Right cardiac atrium (tissue), 5 donors: ENCODE data around the gene OR13C9. TPM values are rescaled to one million over a fixed set of nuclear protein-coding genes. Genes with fewer than 3 reads are reported as not detected.
"Not testable (repeated sequence)": the region's sequence is repeated elsewhere in the genome, so short reads cannot be mapped to it uniquely, and the experiment has no call there.

Experiments
- ATAC-seq, 2 donors: fragments of 200-7000 bp; cut with Tn5 transposase; one replicate each; pipeline versions ENCODE4 v1.8.0 to v1.9.1; 2020; ENCODE audit warnings: moderate library complexity in 2 of 2, mild to moderate bottlenecking in 1 of 2
- DNase-seq, 3 donors: peaks; one replicate each; pipeline ENCODE4 v3.0.0-alpha.2; 2020
- H3K27ac ChIP-seq: one replicate; pipeline ENCODE4 v1.5.1; 2013; ENCODE audit warnings: mild to moderate bottlenecking, low read length, control low read depth, moderate library complexity
- H3K27me3 ChIP-seq: one replicate; pipeline ENCODE4 v1.6.1; 2013; ENCODE audit not compliant: control insufficient read depth, insufficient read depth
- H3K4me1 ChIP-seq: one replicate; pipeline ENCODE4 v1.6.1; 2013; ENCODE audit warnings: low read length; ENCODE audit not compliant: control insufficient read depth, insufficient read depth
- H3K4me3 ChIP-seq: one replicate; pipeline ENCODE4 v1.5.1; 2013; ENCODE audit warnings: low read length, control low read depth
- H3K9me3 ChIP-seq: one replicate; pipeline ENCODE4 v1.6.1; 2013; ENCODE audit warnings: low read length; ENCODE audit not compliant: control insufficient read depth
- WGBS: extraction: QIAGEN DNeasy Blood & Tissue Kit; methylation state at CpG from one replicate; pipeline ENCODE4 v1.1.7; 2013; 5-methylcytosine and 5-hydroxymethylcytosine counted together
- intact Hi-C, 4 donors: fragments of 100-400 bp; cut with DNase I; formaldehyde crosslinking; loops; one replicate each; pipeline versions ENCODE4 v1.11.0 to v1.14.0; 2022 to 2023
- long read RNA-seq, 4 donors: library from polyadenylated mRNA; unstranded; transcript quantifications; one replicate each; pipeline ENCODE4 v2.0.0, GENCODE V29; 2020 to 2021
- polyA plus RNA-seq: library from polyadenylated mRNA; stranded (reverse); fragments of 200-250 nt; gene quantifications from one replicate; pipeline ENCODE4 v1.2.3, GENCODE V29; 2013
- total RNA-seq, 4 donors: library from RNA; stranded (reverse); fragmentation: NEBNext Ultra II Directional; extraction: Animal tissue kit (Norgen Biotek cat#: 25700); gene quantifications; one replicate each; pipeline ENCODE4 v1.2.1, GENCODE V29; 2021
- donor health status: healthy with polysubstance abuse.
- donor health status: DM: no; HTN: yes; CAD: no.
- donor health status: DM: no; HTN: no; CAD: no.
- donor health status: DM: no; HTN: yes; CAD: no; lungs with severe emphysema.
- donor health status: DM: yes; HTN: yes; CAD: no.

The OR13C9 gene
- total RNA-seq = not detected
- not detected for polyA plus RNA-seq
- long read RNA-seq, donor 1 = 0 reads
- long read RNA-seq, donor 2 = 0 reads
- long read RNA-seq, donor 3 = 0 reads
- long read RNA-seq, donor 4 = 0 reads

DNA sequence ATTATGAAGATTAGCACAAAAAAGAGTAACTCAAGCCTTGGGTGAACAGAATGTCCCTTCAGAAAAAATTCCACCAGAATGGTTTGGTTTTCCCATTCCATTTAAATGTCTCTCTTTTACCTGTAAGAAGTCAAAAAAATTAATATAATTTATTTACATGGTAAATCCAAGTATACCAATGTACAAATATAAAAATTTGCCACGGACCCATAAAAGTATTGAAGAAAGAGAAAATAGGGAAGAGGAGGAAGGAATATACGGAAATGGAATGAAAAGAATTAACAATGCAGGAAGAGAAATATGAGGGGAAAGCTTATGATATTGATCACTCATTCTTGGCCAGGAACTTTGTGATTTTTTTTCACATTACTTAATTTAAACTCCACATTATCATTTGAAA, at the start of gene OR13C9:
OR13C9 (minus strand) TSS at position 101 of the 400 bp plus-strand sequence; CDS start at position 101, 0 bp downstream.
- 59% methylated on average over 2 of the region's 2 CpGs for WGBS
- intact Hi-C loops = no loop called here

DNA sequence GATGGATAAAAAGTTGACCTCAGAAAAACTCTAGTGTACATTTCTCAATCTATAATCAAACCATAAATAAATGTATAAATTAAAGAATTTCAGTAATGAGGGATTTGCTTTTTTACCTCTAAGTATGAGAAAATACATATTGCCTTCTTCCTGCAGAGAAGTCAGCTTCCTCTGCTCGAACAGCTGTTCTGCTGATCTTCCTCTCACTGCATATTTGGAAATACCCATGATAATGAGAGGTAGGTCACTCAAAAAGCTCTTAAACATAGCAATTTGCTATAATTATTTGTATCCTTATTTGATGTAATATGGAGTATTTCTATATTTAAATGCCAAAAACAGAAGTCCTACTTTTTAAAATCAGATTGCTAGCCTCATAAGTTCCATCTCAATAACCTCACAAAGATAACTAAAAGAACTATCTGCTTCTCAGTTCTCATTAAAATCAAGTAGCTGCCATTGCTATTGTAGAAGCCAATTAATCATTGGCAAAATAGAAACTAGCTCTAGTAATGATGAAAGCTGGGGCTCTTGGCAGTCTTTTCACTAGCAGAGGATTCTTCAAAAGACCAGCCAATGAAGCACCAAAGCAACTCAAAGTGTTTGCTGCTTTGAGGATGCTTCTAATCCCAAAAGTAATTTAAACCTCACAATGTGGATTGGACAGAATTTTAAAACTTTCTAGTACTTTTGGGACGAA, 40.6 kb upstream of the OR13C9 start:
- 48% methylated on average over 2 of the region's 2 CpGs for WGBS
- ATAC-seq (no peak), DNase-seq (no peak)
- H3K4me3 ChIP-seq = no peak overlapping the region
- H3K9me3 ChIP-seq = no peaks in the 10 kb centered on the region
- H3K4me1 ChIP-seq = no peaks in the 10 kb centered on the region
- intact Hi-C loops = no loop called here
- no peak overlapping the region for H3K27ac ChIP-seq
- no peaks in the 10 kb centered on the region for H3K27me3 ChIP-seq

More for the DNA sequence above, at the start of gene OR13C9:
- H3K27ac ChIP-seq = no peak within 1 kb of the TSS
- H3K4me1 ChIP-seq = no peaks in the 10 kb centered on the region
- H3K27me3 ChIP-seq = no peaks in the 10 kb centered on the region
- DNase-seq = no peak
- ATAC-seq = no peak
- H3K9me3 ChIP-seq = no peaks in the 10 kb centered on the region
- H3K4me3 ChIP-seq = no peak within 1 kb of the TSS

- no peak overlapping the region for H3K27ac ChIP-seq
- no peaks in the 10 kb centered on the region for H3K9me3 ChIP-seq
- H3K4me1 ChIP-seq = no peaks in the 10 kb centered on the region
- no peak for DNase-seq
- no peaks in the 10 kb centered on the region for H3K27me3 ChIP-seq
- intact Hi-C loops = no loop called here
- no peak overlapping the region for H3K4me3 ChIP-seq
- no peak for ATAC-seq
Measured at GRCh38 chr9:104635456-104635855, 17.5 kb upstream of the OR13C9 start.

- WGBS = 94% methylated on average over 30 of the region's 30 CpGs
- H3K27ac ChIP-seq = no peak overlapping the region
- no peak overlapping the region for H3K4me3 ChIP-seq
- intact Hi-C loops = no loop called here
- H3K9me3 ChIP-seq = no peaks in the 10 kb centered on the region
- ATAC-seq (no peak), DNase-seq (no peak)
- no peaks in the 10 kb centered on the region for H3K4me1 ChIP-seq
- no peaks in the 10 kb centered on the region for H3K27me3 ChIP-seq
Measured at GRCh38 chr9:104633976-104634520, 16.0 kb upstream of the OR13C9 start.

DNA sequence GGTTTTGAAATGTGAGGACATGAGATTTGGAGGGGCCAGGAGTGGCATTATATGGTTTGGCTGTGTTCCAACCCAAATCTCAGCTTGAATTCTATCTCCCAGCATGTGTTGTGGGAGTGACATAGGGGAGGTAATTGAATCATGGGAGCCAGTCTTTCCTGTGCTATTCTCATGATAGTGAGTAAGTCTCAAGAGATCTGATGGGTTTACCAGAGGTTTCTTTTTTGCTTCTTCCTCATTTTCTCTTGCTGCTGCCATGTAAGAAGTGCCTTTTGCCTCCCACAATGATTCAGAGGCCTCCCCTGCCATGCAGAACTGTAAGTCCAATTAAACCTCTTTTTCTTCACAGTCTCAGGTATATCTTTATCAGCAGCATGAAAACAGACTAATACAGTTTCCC, 8.0 kb upstream of the OR13C9 start:
- H3K27me3 ChIP-seq, ATAC-seq, H3K9me3 ChIP-seq, H3K4me1 ChIP-seq, DNase-seq, H3K27ac ChIP-seq, intact Hi-C loops, H3K4me3 ChIP-seq: not testable (repeated sequence)

- ATAC-seq (no peak), DNase-seq (no peak)
- no peaks in the 10 kb centered on the region for H3K4me1 ChIP-seq
- no peak overlapping the region for H3K27ac ChIP-seq
- no peaks in the 10 kb centered on the region for H3K9me3 ChIP-seq
- H3K4me3 ChIP-seq = no peak overlapping the region
- intact Hi-C loops = no loop called here
- H3K27me3 ChIP-seq = no peaks in the 10 kb centered on the region
Measured at GRCh38 chr9:104617418-104617817, 586 bp downstream of the OR13C9 start.

- H3K4me1 ChIP-seq = no peaks in the 10 kb centered on the region
- H3K4me3 ChIP-seq = no peak overlapping the region
- DNase-seq (no peak), ATAC-seq (no peak)
- no peaks in the 10 kb centered on the region for H3K27me3 ChIP-seq
- intact Hi-C loops = no loop called here
- WGBS = 72% methylated on average over 2 of the region's 2 CpGs
- H3K27ac ChIP-seq = no peak overlapping the region
- H3K9me3 ChIP-seq = no peaks in the 10 kb centered on the region
Measured at GRCh38 chr9:104611213-104611612, 6.8 kb downstream of the OR13C9 start.

- 30% methylated on average over 1 of the region's 1 CpG for WGBS
- intact Hi-C loops = no loop called here
Measured at GRCh38 chr9:104608336-104608735, 9.7 kb downstream of the OR13C9 start.

GRCh38 chr9:104606152-104606551, 11.9 kb downstream of the OR13C9 start:
- ATAC-seq = no peak
- Histone ChIP-seq H3K9me3 (no peaks in the 10 kb centered on the region), H3K27me3 (no peaks in the 10 kb centered on the region), H3K4me1 (no peaks in the 10 kb centered on the region), H3K27ac (no peak overlapping the region), H3K4me3 (no peak overlapping the region)
- intact Hi-C loops = no loop called here
- 79% methylated on average over 2 of the region's 2 CpGs for WGBS
- DNase-seq = no peak

More at GRCh38 chr9:104608336-104608735, 9.7 kb downstream of the OR13C9 start:
- ATAC-seq = no peak
- no peak for DNase-seq
- H3K4me1 ChIP-seq = no peaks in the 10 kb centered on the region
- no peak overlapping the region for H3K4me3 ChIP-seq
- H3K27ac ChIP-seq = no peak overlapping the region
- no peaks in the 10 kb centered on the region for H3K27me3 ChIP-seq
- no peaks in the 10 kb centered on the region for H3K9me3 ChIP-seq

DNA sequence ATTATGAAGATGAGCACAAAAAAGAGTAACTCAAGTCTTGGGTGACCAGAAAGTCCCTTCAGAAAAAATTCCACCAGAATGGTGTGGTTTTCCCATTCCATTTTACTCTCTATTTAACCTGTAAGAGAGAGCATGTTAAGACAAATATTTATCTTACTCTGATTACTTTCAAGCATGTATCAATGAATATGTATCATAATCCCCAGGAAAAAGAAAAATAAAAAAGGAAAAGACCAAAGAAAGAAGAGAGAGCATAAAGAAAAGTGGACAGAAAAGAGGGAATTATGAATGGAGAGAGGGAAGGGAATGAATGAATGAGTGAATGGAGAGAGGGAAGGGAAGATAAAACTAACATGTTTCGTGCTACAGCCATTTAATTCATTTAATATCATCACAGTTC, 12.5 kb downstream of the OR13C9 start, which contains the start of gene OR13C2:
OR13C2 (minus strand) TSS at position 101 of the 400 bp plus-strand sequence; CDS start at position 101, 0 bp downstream.
- intact Hi-C loops, ATAC-seq, H3K4me1 ChIP-seq, DNase-seq, H3K4me3 ChIP-seq, H3K27me3 ChIP-seq, H3K9me3 ChIP-seq, H3K27ac ChIP-seq: not testable (repeated sequence)
- WGBS = 61% methylated on average over 1 of the region's 1 CpG

GRCh38 chr9:104604801-104605200, 13.2 kb downstream of the OR13C9 start:
- Histone ChIP-seq H3K9me3 (no peaks in the 10 kb centered on the region), H3K27ac (no peak overlapping the region), H3K4me3 (no peak overlapping the region), H3K4me1 (no peaks in the 10 kb centered on the region), H3K27me3 (no peaks in the 10 kb centered on the region)
- 69% methylated on average over 3 of the region's 3 CpGs for WGBS
- ATAC-seq (no peak), DNase-seq (no peak)
- intact Hi-C loops = no loop called here
